Panc1 (cell line): Measurements from ENCODE around the gene TMEM30B. TPM values are rescaled to one million over a fixed set of nuclear protein-coding genes. Genes with fewer than 3 reads are reported as not detected.

ENCODE experiments used
- ATAC-seq: fragments of 200-7000 bp; cut with Tn5 transposase; 2 replicates; pipeline ENCODE4 v1.9.1; 2020; ENCODE audit warnings: mild to moderate bottlenecking, moderate library complexity
- BruUV-seq: library from RNA; stranded (reverse); fragments of 400-500 nt; replicated peaks from 2 replicates; lab custom pipeline; 2021; lab: Mats Ljungman, UMichigan
- CTCF ChIA-PET: fragments of 300-600 bp; sonication (Branson Sonifier 250); formaldehyde crosslinking; loops from one replicate; lab custom pipeline; 2022; ENCODE audit warnings: antibody characterized with exemption; lab: Charles Lee
- POLR2A ChIA-PET: fragments of 300-600 bp; sonication (Branson Sonifier 250); formaldehyde crosslinking; loops from one replicate; lab custom pipeline; 2022; ENCODE audit warnings: antibody characterized with exemption; lab: Charles Lee
- DNase-seq: peaks from one replicate; pipeline ENCODE4 v3.0.0-alpha.2; 2010; ENCODE audit warnings: low read depth, low spot score
- H3K27ac ChIP-seq: 2 replicates; pipeline ENCODE4 v1.5.1; 2011; ENCODE audit warnings: mild to moderate bottlenecking, low read length, inconsistent platforms
- H3K27me3 ChIP-seq: fragments of 200-500 bp; sonication (Bioruptor generic); 2 replicates; pipeline ENCODE4 v1.6.0; 2014; ENCODE audit warnings: low read length, inconsistent platforms; ENCODE audit not compliant: control insufficient read depth, insufficient read depth
- H3K36me3 ChIP-seq: fragments of 200-500 bp; sonication (Bioruptor generic); 2 replicates; pipeline ENCODE4 v1.5.1; 2014; ENCODE audit warnings: inconsistent platforms, mild to moderate bottlenecking, low read length, moderate library complexity; ENCODE audit not compliant: control insufficient read depth, insufficient read depth
- H3K4me1 ChIP-seq: 2 replicates; pipeline ENCODE4 v1.5.1; 2011; ENCODE audit warnings: inconsistent platforms, mild to moderate bottlenecking, low read length, moderate library complexity; ENCODE audit not compliant: control insufficient read depth, insufficient read depth
- H3K4me3 ChIP-seq, 2 experiments: 2 replicates each; pipeline ENCODE4 v1.5.1; 2011 to 2012; ENCODE audit warnings: low read depth in 2 of 2, low read length in 2 of 2, mild to moderate bottlenecking in 2 of 2, inconsistent platforms in 1 of 2, moderate library complexity in 1 of 2
- H3K9me3 ChIP-seq: fragments of 200-500 bp; sonication (Bioruptor generic); 2 replicates; pipeline ENCODE4 v1.5.1; 2014; ENCODE audit warnings: low read depth, mild to moderate bottlenecking, inconsistent platforms, low read length, moderate library complexity; ENCODE audit not compliant: control insufficient read depth, insufficient read depth
- POLR2AphosphoS5 ChIP-seq: IDR thresholded peaks from 2 replicates; pipeline ENCODE4 v1.6.1; 2012; ENCODE audit warnings: mild to moderate bottlenecking, low read depth, low read length, moderate library complexity
- SIN3A ChIP-seq: IDR thresholded peaks from 2 replicates; pipeline ENCODE4 v1.6.1; 2012; ENCODE audit warnings: low read depth, mild to moderate bottlenecking, low read length, moderate library complexity, borderline replicate concordance; ENCODE audit not compliant: insufficient read depth
- TCF7L2 ChIP-seq: IDR thresholded peaks from 2 replicates; pipeline ENCODE4 v1.6.1; 2011; ENCODE audit warnings: mild to moderate bottlenecking, low read depth, low read length, inconsistent platforms
- in situ Hi-C: cut with HindIII; loops from 2 replicates; pipeline ENCODE4 v1.10.0; 2016; ENCODE audit warnings: low sequenced_read_pairs, low pct_unique_long_range_greater_than_20kb
- intact Hi-C: fragments of 100-400 bp; cut with micrococcal nuclease; formaldehyde crosslinking; loops from one replicate; pipeline ENCODE4 v1.10.0; 2022; ENCODE audit not compliant: unreplicated experiment
- total RNA-seq: library from RNA; stranded (reverse); gene quantifications from one replicate; pipeline ENCODE4 v1.2.1, GENCODE V29; 2021; ENCODE audit not compliant: unreplicated experiment
- TF ChIP-seq, protein P1 (sequence below): fragments of 450-650 bp; IDR thresholded peaks from 2 replicates; pipeline ENCODE4 v1.5.1; 2017; ENCODE audit warnings: mild to moderate bottlenecking
- TF ChIP-seq, protein P2 (sequence below), 2 experiments: IDR thresholded peaks; 2 replicates each; pipeline ENCODE4 v1.6.1; 2011 to 2012; ENCODE audit warnings: low read depth in 2 of 2, control low read depth in 1 of 2, low read length in 1 of 2, mild to moderate bottlenecking in 1 of 2, moderate library complexity in 1 of 2; ENCODE audit not compliant: insufficient read depth in 1 of 2

Gene TMEM30B
- total RNA-seq, 1 experiment from 2014 or later = 0.10 TPM

DNA sequence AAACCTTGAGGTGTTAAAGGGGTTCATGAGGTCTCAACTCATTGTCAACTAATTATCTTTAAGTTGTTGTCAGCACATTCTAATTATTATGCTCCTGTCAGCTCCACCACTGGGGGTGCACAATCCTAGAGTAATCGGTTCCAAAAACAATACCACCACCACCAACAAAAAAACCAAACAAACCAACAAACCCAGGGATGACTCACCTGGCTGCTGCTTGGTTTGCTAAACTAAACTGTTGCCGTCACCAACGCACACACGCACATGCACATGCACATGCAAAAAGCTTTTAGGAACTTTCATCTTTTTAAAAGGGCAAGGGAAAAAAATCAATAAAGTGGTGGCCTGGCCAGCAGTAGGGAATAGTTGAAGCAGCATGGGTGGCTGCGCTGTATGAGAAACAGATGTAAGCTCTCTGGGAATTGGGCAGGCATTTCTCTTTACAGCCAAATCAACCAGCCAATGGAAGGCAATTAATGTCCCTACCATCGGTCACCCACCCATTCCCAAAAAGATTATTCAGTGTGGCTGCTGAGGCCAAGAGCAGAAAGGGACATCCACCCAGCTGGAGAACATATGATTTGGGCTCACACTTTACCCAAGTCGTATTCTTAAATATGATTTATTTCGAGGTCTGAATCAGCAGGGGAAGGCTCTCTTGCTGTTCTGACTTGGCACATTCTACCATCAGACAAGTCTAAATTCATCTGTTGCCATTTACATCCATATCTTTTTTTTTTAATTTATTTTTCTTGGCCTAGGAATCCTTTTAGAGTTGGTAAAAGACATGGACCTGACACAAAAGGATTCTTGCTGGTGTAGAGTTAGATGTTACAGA lies 20.0 kb downstream of the TMEM30B start:
- Histone ChIP-seq H3K9me3 (no peaks in the 10 kb centered on the region), H3K27ac (no peak overlapping the region), H3K4me1 (no peaks in the 10 kb centered on the region), H3K27me3 (no peaks in the 10 kb centered on the region; the same call in 1 of the 2 replicates), H3K36me3 (no peaks in the 10 kb centered on the region), H3K4me3 (no peak overlapping the region)
- ChIA-PET CTCF (no interaction called here), POLR2A (no interaction called here)
- DNase-seq = no peak
- in situ Hi-C loops = no loop called here
- TF ChIP-seq, protein P1, sequence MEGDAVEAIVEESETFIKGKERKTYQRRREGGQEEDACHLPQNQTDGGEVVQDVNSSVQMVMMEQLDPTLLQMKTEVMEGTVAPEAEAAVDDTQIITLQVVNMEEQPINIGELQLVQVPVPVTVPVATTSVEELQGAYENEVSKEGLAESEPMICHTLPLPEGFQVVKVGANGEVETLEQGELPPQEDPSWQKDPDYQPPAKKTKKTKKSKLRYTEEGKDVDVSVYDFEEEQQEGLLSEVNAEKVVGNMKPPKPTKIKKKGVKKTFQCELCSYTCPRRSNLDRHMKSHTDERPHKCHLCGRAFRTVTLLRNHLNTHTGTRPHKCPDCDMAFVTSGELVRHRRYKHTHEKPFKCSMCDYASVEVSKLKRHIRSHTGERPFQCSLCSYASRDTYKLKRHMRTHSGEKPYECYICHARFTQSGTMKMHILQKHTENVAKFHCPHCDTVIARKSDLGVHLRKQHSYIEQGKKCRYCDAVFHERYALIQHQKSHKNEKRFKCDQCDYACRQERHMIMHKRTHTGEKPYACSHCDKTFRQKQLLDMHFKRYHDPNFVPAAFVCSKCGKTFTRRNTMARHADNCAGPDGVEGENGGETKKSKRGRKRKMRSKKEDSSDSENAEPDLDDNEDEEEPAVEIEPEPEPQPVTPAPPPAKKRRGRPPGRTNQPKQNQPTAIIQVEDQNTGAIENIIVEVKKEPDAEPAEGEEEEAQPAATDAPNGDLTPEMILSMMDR = no peak
- TF ChIP-seq SIN3A (no peak), TCF7L2 (no peak), POLR2AphosphoS5 (no peak)
- TF ChIP-seq, protein P2, sequence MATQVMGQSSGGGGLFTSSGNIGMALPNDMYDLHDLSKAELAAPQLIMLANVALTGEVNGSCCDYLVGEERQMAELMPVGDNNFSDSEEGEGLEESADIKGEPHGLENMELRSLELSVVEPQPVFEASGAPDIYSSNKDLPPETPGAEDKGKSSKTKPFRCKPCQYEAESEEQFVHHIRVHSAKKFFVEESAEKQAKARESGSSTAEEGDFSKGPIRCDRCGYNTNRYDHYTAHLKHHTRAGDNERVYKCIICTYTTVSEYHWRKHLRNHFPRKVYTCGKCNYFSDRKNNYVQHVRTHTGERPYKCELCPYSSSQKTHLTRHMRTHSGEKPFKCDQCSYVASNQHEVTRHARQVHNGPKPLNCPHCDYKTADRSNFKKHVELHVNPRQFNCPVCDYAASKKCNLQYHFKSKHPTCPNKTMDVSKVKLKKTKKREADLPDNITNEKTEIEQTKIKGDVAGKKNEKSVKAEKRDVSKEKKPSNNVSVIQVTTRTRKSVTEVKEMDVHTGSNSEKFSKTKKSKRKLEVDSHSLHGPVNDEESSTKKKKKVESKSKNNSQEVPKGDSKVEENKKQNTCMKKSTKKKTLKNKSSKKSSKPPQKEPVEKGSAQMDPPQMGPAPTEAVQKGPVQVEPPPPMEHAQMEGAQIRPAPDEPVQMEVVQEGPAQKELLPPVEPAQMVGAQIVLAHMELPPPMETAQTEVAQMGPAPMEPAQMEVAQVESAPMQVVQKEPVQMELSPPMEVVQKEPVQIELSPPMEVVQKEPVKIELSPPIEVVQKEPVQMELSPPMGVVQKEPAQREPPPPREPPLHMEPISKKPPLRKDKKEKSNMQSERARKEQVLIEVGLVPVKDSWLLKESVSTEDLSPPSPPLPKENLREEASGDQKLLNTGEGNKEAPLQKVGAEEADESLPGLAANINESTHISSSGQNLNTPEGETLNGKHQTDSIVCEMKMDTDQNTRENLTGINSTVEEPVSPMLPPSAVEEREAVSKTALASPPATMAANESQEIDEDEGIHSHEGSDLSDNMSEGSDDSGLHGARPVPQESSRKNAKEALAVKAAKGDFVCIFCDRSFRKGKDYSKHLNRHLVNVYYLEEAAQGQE (IDR thresholded peaks at IDR 0.05; ENCODE audit: insufficient read depth in 1 of 2, low read depth in 2 of 2, low read length in 1 of 2) = no peak
- ATAC-seq = no peak
- intact Hi-C loops = no loop called here
- no TSS peak for BruUV-seq

DNA sequence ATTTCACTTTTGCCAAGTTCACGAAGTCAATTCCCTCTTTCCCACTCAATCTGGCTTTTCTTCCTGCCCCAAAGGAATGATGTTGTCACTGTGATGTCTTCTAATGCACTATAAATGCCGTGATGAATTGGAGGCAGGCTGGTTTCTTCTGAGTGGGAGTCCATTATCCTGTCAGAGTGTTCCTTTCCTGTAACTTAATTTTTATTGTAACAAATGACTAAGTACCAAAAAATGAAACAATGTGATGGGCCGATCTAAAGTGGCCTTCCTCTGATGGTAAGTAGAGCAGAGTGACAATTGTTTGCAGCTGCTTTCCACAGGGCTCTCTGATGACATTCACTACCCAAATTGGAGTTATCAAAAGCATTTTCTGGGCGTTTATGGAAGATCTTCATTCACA lies 22.2 kb downstream of the TMEM30B start:
- no peaks in the 10 kb centered on the region for H3K36me3 ChIP-seq
- intact Hi-C loops (loop anchor here (10.0 kb wide), 1 partner anchor 234 kb away; no protein-coding TSS in a partner anchor), in situ Hi-C loops (no loop called here)
- ATAC-seq (no peak), DNase-seq (no peak)
- POLR2A ChIA-PET = no interaction called here
- no peaks in the 10 kb centered on the region; the same call in 1 of the 2 replicates for H3K27me3 ChIP-seq
- no peak overlapping the region for H3K27ac ChIP-seq
- BruUV-seq = no TSS peak
- no peak for TF ChIP-seq POLR2AphosphoS5
- TF ChIP-seq TCF7L2 = no peak
- TF ChIP-seq SIN3A = no peak
- TF ChIP-seq, protein P2 (IDR thresholded peaks at IDR 0.05; ENCODE audit: insufficient read depth in 1 of 2, low read depth in 2 of 2, low read length in 1 of 2) = no peak
- TF ChIP-seq, protein P1 = no peak
- no peaks in the 10 kb centered on the region for H3K9me3 ChIP-seq
- no peak overlapping the region for H3K4me3 ChIP-seq
- H3K4me1 ChIP-seq = no peaks in the 10 kb centered on the region
- CTCF ChIA-PET = no interaction called here
